HG02885 (cell line): ENCODE data around the gene UIMC1.
"Not testable (repeated sequence)": the region's sequence is repeated elsewhere in the genome, so short reads cannot be mapped to it uniquely, and the experiment has no call there.

Experiments used
- ATAC-seq: cut with Tn5 transposase; IDR thresholded peaks from one replicate; pipeline ENCODE4 v1.9.1; 2021; ENCODE audit warnings: mild to moderate bottlenecking; ENCODE audit not compliant: unreplicated experiment, poor library complexity

The UIMC1 gene

DNA sequence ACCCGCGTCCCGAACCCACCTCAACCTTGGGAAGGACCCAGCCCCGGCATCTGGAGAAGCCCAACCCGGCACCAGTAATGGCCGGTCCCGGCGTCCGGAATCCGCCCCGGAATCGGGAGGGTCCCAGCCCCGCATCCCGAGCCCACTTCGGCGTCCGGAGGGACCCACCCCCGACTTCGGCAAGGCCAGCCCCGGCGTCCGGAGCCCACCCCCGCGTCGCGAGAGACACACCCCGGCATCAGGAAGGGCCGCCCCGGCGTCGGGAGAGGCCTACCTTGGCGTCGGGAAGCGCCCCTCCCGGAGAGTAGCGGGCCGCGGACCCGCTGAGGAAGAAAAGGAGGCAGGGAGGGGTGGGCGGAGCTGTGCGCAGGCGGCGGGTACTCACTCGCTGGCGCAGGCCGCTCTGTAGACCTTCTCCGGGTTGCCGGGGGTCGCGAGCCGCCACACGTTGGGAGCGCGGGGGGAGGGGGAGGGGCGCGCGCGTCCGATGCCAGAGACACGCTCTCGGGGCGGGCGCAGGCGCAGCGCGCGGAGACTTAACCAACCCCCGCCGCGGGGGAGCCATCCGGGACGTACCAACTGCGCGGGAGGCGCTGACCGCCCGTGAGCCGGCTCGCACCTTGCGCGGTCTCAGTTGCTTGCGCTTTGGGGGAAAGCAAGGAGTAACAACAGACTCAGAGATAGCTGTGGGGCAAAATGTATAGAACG is at the start of gene UIMC1:
Gene UIMC1 (minus strand): TSS at position 515 of the 708 bp plus-strand sequence. CDS start 24,164 bp downstream, outside the sequence.
- peak; percentile 83 for ATAC-seq

DNA sequence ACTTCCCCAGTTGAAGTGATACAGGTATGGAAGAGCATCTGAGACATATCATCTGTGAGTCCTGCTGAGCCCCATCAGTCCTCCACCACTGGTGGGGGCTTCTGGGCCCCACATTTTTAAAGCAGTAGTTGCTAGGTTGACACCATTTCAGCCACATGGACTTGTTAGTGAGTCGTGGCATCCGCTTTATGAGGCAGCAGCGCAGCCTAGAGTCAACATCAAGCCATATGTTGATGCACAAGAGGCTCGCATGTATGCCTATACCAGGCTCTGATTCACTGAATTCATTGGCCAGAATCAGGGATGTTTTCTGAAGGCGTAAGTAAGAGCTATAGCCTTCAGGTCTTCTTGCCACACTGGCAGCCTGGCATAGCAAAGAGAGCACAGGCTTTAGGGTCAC is 42.7 kb upstream of the UIMC1 start:
- no peak for ATAC-seq

DNA sequence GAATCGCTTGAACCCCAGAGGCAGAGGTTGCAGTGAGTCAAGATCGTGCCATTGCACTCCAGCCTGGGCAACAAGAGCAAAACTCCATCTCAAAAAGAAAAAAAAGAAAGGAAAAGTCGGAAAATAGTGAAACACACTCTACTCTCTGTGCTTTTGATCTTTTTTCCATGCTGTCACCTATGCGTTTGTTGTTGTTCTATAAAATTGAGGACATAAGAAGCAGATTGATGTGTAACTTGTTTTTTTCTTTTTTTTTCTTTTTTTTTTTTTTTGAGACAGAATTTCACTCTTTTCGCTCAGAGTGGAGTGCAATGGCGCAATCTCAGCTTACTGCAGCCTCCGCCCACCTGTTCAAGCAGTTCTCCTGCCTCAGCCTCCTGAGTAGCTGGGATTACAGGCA is 42.0 kb upstream of the UIMC1 start:
- ATAC-seq = not testable (repeated sequence)

DNA sequence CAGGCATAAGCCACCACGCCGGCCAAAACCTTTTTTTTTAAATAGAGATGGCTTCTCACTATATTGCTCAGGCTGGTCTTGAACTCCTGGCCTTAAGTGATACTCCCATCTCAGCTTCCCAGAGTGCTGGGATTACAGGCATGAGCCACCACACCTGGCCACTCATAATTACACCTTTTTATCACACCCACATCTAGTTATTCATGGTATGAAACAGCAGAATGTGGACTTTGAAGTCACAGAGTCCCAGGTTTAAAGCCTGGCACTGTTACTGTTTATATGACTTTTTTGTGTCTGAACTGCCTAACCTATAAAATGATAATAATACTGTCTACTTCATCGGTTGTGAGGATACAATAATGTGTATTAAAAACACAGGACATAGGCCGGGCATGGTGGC is 39.1 kb upstream of the UIMC1 start:
- ATAC-seq = no peak

DNA sequence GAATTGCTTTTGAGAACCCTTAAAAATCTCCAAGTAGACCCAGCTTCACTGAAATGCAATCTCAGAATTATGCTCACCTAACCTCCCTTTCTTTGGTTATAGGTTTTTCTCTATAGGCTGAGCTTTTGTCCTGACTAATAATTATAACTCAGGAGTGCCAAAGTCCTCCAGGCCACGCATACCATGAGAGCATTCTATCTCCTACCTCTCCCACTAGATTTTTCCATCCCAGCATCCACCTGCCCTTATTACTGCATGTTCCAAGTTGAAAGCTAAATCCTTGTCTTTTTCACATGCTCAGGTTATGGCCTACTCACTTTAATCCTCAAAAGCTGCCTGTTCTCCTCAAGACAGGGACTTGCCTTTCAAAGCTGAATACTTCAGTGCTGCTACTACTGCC is 38.1 kb upstream of the UIMC1 start:
- no peak for ATAC-seq

DNA sequence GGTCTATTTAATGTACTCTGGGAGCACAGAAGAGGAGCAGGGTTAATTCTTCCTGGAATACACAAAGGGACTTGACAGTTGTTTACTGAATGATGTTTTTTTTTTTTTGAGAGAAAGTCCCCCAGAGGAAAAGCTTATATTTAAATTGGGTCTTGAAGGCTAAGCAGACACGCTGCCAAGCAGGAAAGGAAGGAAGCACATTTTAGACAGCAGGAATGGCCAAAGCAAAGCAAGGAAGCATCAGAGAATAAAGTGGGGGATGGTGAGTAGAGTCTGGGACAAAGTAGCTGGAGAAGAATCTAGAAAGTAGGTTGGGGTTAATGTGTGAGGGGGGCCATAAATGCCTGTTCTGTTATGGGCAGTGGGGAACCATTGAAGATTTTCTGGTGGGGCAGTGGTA is 37.4 kb upstream of the UIMC1 start:
- no peak for ATAC-seq

DNA sequence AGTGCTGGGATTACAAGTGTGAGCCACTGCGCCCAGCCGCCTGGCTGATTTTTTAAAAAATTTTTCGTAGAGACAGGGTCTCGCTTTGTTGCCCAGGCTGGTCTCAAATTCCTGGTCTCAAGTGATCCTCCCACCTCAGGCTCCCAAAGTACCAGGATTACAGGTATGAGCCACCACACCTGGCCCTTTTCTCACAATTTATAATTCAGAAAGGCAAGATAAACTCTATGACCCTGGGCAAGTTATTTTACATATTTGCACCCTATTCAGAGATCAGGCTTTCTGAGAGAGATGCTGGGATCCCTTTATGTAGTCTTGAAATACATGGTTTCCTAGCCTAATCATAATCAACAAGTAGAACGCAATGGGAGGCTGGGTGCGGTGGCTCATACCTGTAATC is 36.5 kb upstream of the UIMC1 start:
- no peak for ATAC-seq

DNA sequence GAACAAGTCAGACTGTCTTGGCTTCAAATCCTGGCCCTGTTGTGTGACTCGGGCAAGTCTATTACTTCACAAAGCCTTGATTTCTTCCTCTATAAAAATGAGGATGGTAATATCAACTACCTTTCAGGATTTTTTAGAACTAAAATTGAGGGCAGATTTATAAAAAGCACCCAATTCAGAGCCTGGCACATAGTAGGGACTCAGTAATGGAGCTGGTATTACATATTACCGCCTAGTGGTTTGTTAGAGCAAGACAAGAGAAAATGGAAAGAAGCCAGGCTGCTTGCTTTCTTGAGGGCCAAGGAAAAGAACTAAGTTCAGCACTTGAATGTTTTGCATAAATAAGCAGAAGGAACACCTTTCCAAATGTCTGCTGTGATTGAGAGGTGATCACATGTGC is 35.4 kb upstream of the UIMC1 start:
- no peak for ATAC-seq

DNA sequence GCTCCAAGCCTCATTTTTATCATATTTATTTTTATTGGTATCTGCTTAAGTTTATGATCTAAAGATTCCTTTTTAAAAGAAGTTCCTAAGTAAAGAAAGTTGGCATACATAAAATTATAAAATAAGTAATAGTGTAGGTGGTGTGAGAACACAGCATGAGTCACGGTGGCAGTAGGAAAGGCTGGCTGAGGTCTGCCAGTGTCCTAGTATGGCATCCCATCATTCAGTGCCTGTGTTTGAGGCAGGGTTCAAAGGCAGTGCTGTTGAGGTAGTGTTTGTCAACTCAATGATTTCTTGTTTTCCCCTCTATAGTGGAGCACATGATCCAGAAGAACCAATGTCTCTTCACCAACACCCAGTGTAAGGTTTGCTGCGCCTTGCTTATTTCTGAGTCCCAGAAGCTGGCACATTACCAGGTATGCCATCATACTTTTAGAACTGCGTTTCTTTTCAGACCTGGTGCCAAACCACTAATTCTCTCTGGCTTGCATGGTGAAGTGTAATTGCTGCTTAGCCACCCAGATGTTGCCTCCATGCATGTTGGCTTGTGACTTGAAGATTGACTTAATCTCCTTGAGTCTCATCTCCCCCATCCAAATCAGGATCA is 34.3 kb upstream of the UIMC1 start:
- ATAC-seq = no peak

DNA sequence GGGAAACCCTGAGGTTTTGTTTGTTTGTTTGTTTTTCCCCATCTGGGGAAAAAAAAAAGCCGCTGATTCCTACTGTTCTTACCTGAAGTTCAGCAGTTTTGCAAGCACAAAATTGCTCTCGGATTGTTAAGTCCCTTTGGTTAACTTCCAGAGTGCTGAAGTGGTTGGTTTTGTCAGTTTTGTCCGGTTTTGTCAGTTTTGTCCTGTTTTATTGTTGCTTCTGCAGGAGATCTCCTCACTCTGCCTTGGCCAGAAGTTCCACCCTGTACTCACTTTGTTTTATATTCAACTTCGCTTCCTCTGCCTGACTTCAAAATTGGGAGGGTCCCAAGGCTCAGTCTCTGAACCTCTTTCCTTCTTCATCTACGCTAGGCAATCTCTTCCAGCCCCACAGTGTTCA is 30.3 kb upstream of the UIMC1 start:
- ATAC-seq = no peak

DNA sequence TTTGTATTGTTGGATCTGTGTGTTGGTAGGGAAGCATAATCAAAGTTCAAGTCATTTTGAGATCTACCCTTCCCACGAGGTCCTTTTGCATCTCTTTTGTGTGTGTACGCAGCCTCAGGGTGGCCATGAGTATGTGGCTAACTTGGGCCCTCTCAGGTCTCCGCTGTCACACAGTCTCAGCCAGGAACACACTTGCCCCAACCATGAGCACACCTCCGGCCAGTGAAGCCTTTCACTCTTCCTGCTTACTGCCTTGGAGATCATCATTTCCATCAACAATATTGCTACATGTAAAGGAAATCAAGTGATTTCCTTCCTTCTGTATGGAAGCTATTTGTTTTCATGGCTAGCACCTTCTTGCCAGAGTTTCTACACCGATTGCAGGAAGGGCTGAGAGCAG is 29.9 kb upstream of the UIMC1 start:
- no peak for ATAC-seq

DNA sequence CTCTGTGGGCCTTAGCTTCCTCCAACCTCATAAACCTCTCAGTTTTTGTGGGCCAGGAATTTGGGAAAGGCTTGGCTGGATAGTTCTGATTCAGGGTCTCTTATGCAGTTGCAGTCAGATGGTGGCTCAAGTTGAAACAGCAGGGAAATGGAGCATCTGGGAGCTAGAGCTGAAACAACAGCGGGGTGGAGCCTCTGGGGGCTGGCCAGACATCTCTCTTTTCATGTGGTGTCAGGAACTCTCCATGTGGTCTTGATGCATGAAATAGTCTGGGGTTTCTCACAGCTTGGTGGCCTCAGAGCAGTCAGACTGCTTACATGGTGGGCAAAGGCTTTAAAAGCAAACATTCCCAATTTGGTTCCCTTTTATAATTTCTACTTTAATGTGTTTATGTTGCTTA is 29.4 kb upstream of the UIMC1 start:
- no peak for ATAC-seq

DNA sequence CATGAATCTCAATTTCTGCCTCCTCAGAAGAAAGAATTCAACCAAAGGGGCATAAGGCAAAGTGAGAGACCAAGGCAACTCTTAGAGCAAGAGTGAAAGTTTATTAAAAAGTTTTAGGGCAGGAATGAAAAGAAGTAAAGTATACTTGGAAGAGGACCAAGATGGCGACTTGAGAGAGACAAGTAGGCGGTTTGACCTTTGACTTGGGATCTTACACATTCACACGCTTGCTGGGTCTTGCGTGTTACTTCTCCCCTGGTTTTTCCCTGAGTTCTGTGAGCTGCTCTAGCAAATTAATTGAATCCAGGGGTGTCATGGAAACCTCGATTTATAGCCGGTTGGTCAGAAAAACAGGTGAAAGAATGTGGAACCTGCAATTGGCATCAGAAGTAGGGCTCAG is 22.9 kb upstream of the UIMC1 start:
- ATAC-seq = no peak

DNA sequence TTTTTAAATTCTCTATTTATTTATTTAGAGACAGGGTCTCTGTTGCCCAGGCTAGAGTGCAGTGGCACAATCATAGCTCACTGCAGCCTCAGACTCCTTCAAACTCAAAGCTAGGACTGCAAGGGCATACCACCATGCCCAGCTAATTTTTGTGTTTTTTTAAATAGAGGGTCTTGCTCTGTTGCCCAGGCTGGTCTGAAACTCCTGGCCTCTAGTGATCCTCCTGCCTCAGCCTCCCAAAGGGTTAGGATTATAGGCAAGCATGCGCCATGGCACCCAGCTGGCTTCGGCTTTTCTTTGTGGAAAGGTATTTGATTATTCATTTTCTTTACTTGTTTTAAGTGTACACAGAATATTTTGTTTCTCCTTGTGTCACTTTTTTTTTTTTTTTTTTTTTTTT is 21.1 kb upstream of the UIMC1 start:
- ATAC-seq = no peak

DNA sequence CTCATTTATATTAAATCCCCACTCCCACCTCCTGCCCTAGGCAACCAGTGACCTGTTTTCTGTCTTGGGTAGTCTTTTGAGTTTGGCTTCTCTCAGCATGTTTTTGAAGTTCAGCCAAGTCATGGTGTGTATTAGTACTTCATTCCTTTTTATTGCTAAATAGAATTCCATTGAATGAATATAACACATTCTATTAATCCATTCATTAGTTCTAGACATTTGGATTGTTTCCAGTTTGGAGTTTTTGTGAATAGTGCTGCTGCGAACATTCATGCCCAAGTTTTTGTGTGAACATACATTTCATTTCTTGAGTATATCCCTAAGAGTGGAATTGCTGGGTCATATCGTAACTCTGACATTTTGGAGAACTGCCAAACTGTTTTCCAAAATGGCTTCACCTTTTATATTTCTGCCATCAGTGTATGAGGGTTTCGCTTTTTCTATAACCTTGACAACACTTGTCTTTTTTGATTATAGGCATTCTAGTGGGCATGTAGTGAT is 18.6 kb upstream of the UIMC1 start:
- ATAC-seq = no peak

DNA sequence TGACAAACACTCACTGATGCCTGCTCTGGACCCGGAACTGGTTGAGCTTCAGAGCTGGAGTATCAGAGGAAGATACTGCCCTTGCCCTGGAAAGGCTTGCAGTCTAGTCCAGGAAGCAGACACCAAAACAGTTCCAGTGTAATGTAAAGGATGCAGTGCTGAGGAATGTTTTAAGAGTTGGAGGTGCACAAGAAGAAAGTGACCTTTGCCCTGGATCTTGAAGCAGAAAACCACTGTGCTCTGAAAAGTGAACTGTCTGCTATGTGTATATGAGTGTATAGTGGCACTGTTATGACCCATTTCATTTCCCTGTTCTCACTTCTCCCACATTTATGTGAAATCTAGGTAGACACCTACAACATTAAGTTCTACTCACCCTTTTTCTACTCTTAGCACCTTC is 18.0 kb upstream of the UIMC1 start:
- no peak for ATAC-seq

DNA sequence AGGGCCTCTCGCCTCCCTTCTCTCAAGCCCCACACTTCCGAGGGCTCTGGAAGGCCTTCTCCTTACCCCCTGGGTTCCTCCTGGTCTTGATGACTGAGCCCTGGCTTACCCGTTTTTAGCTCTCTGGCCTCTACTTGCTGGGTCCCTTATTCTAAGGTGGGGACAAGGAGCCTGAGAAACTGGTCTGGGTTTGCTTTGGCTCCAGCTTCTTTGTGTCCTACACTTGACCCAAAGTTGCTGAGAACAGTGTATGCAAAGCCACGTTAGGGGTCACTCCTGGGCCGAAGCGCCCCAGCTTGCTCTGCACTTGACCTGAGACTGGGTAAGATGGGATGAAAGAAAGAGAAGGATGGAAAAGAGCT is 16.7 kb upstream of the UIMC1 start:
- ATAC-seq = peak; percentile 25

DNA sequence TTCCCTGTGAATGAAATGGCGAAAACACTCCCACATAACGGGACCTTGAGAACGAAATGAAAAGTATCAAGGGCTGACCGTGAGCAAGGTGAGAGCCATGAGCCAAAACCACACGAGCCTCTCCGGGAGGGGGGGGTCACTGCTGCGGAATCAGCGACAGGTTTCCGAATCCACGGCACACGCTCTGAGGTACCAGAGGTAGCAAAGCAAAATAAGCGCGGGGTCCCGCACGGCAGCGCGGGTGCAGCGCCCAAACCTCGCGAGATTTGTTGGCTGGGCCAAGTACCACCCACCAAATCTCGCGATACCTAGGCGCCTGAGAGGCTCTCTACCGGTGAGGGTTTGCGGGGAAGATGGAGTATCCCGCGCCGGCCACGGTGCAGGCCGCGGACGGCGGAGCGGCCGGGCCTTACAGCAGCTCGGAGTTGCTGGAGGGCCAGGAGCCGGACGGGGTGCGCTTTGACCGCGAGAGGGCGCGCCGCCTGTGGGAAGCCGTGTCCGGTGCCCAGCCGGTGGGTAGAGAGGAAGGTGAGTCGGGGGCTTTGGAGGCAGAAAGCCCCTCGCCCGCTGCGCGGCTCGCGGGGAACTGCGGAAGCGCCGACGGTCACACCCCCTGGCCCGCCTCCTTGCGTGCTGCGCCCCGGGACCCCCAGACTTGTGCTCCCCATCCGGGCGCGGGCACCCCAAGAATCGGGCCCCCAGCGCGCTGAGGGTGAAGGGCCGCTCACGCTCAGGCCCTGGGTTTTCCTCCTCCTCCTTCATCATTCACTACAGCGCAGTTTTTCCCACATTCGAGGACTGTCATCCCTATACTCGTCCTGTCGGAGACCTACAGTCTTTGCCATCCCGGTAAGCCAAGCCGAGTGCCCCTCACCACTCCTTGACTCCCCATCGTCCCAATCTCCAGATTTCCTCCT is 16.1 kb upstream of the UIMC1 start, which contains the start of gene ZNF346:
Gene ZNF346 (plus strand): TSS at position 311 of the 917 bp plus-strand sequence. CDS start 43 bp downstream, at position 354.
- peak; percentile 86 for ATAC-seq

DNA sequence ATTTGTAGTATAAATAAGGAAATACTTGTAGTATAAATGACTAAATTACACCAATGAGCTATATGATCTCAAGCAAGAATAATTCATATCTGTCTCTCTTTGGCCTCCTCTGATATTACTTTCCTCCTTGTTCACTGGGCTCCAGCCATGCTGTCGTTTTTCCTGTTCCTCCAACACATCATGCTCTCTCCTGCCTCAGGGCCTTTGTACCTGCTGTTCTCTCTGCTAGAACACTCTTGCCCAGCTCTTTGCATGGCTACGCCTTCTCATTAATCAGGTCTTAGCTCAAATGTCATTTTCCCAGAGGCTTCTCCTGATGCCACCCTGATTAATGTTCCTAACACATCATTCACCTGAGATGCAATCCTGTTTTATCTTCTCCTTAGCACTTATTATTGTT is 13.5 kb upstream of the UIMC1 start:
- no peak for ATAC-seq

DNA sequence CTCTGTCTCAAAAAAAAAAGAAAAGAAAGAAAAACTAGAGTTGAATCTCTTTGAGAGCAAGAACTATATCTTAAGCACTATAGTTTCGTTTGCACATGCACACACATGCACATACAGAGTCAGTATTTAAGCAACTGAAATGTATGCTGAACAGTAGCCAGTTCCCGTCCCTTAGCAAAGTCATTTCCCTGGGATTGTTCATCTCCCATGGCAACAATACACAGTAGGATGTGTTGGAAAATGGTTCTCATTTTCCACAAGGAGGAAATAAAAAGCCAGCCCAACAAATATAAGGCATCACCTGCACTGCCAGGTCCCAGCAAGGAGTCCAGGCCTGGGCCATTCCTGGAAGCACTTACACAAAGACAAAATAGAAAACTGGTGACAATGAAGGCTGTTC is 11.8 kb upstream of the UIMC1 start:
- ATAC-seq = no peak

DNA sequence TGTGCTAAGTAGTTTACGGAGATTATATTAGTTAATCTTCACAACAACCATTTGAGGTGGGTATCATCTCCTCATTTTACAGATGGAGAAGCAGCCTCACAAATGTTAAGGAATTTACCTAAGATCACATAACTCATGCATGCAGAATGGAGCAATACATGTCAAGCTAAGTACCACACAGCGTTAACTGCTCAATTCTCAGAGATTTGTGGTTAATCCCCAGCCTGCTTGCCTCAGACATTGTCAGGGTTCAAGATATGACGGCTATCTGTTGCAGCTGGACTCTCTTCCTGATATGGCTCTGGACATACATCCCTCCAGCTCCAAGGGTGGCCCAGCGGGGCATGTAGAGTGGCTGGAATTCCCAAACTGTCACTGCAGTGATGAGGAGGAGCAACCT is 8.6 kb upstream of the UIMC1 start:
- ATAC-seq = no peak
